KMS-11 (cell line): ENCODE measurements around the gene SCGB1A1.
"Not testable (repeated sequence)": the region's sequence is repeated elsewhere in the genome, so short reads cannot be mapped to it uniquely, and the experiment has no call there.

ENCODE experiments used
- H2AFZ ChIP-seq: fragments of 200-600 bp; sonication (generic); 2 replicates; pipeline ENCODE4 v1.6.1; 2016; ENCODE audit warnings: antibody characterized with exemption, mixed run types, low read depth
- H3K27ac ChIP-seq: fragments of 200-600 bp; sonication (generic); 2 replicates; pipeline ENCODE4 v1.6.1; 2016; ENCODE audit warnings: mild to moderate bottlenecking, mixed run types
- H3K27me3 ChIP-seq: fragments of 200-600 bp; sonication (generic); 2 replicates; pipeline ENCODE4 v1.6.1; 2017; ENCODE audit warnings: mild to moderate bottlenecking, low read depth, mixed run types, moderate library complexity; ENCODE audit not compliant: insufficient read depth
- H3K36me3 ChIP-seq: fragments of 200-600 bp; sonication (generic); 2 replicates; pipeline ENCODE4 v1.6.1; 2017; ENCODE audit warnings: mild to moderate bottlenecking, mixed run types; ENCODE audit not compliant: insufficient read depth
- H3K4me1 ChIP-seq: fragments of 200-600 bp; sonication (generic); 2 replicates; pipeline ENCODE4 v1.6.1; 2016; ENCODE audit warnings: mild to moderate bottlenecking, low read depth, mixed run types; ENCODE audit not compliant: poor library complexity, severe bottlenecking
- H3K4me2 ChIP-seq: fragments of 200-600 bp; sonication (generic); 2 replicates; pipeline ENCODE4 v1.7.0; 2016; ENCODE audit warnings: mild to moderate bottlenecking, mixed run types
- H3K4me3 ChIP-seq: fragments of 200-600 bp; sonication (generic); IDR thresholded peaks from 2 replicates; pipeline ENCODE4 v1.6.1; 2017; ENCODE audit warnings: low read depth, low read length, mixed read lengths; ENCODE audit not compliant: insufficient read depth
- H3K79me2 ChIP-seq: fragments of 200-600 bp; sonication (generic); 2 replicates; pipeline ENCODE4 v1.6.1; 2016; ENCODE audit warnings: low read depth, mixed run types; ENCODE audit not compliant: insufficient read depth
- H3K9ac ChIP-seq: fragments of 200-600 bp; sonication (generic); 2 replicates; pipeline ENCODE4 v1.6.1; 2016; ENCODE audit warnings: mild to moderate bottlenecking, mixed run types
- H4K20me1 ChIP-seq: fragments of 200-600 bp; sonication (generic); 2 replicates; pipeline ENCODE4 v1.6.1; 2016; ENCODE audit warnings: mild to moderate bottlenecking, mixed run types; ENCODE audit not compliant: insufficient read depth
- CTCF ChIP-seq: fragments of 200-600 bp; sonication (generic); conservative IDR thresholded peaks from 2 replicates; pipeline ENCODE4 v1.6.1; 2017; ENCODE audit warnings: low read depth, mild to moderate bottlenecking, antibody characterized with exemption, low read length, moderate library complexity, mixed read lengths

SCGB1A1 gene

GRCh38 chr11:62374801-62375200 is 44.0 kb upstream of the SCGB1A1 start:
- Histone ChIP-seq H4K20me1 (no peaks in the 10 kb centered on the region), H3K36me3 (no peaks in the 10 kb centered on the region), H3K4me1 (peaks cover 9% of the 10 kb centered on the region), H3K27ac (no peak overlapping the region), H2AFZ (no peak overlapping the region), H3K9ac (no peak overlapping the region), H3K4me3 (no peak overlapping the region), H3K27me3 (0 out of 2 replicates have a peak, but pooled peaks cover 5% of the 10 kb centered on the region), H3K4me2 (no peak overlapping the region), H3K79me2 (no peaks in the 10 kb centered on the region)
- TF ChIP-seq CTCF: no peak

GRCh38 chr11:62378459-62379063 is 40.3 kb upstream of the SCGB1A1 start:
- H4K20me1 ChIP-seq, H2AFZ ChIP-seq, H3K79me2 ChIP-seq, H3K9ac ChIP-seq, H3K27ac ChIP-seq, H3K36me3 ChIP-seq, H3K4me3 ChIP-seq, H3K27me3 ChIP-seq, H3K4me2 ChIP-seq: not testable (repeated sequence)
- peaks cover 10% of the 10 kb centered on the region for H3K4me1 ChIP-seq
- peak; percentile 53 for TF ChIP-seq CTCF

- not testable (repeated sequence) for H2AFZ ChIP-seq, H3K4me3 ChIP-seq, H3K4me2 ChIP-seq, H4K20me1 ChIP-seq, H3K9ac ChIP-seq, H3K27ac ChIP-seq, H3K36me3 ChIP-seq, H3K79me2 ChIP-seq
- H3K4me1 ChIP-seq: peaks cover 10% of the 10 kb centered on the region
- H3K27me3 ChIP-seq: peaks cover 11% of the 10 kb centered on the region; the same call in 1 of the 2 replicates
Observed at GRCh38 chr11:62379586-62379985, 39.2 kb upstream of the SCGB1A1 start.

- H3K27me3 ChIP-seq: peaks cover 11% of the 10 kb centered on the region; the same call in 1 of the 2 replicates
- H3K4me2 ChIP-seq: peak overlapping the region; percentile 21; the same call in 1 of the 2 replicates
- not testable (repeated sequence) for H3K4me3 ChIP-seq, H3K36me3 ChIP-seq, H2AFZ ChIP-seq, H3K79me2 ChIP-seq, H4K20me1 ChIP-seq, H3K9ac ChIP-seq, H3K27ac ChIP-seq
- peak; percentile 82 for TF ChIP-seq CTCF
- peaks cover 19% of the 10 kb centered on the region for H3K4me1 ChIP-seq
Observed at GRCh38 chr11:62380821-62381245, 38.0 kb upstream of the SCGB1A1 start.

- H3K4me2 ChIP-seq: no peak overlapping the region
- no peaks in the 10 kb centered on the region for H3K79me2 ChIP-seq
- H3K9ac ChIP-seq: no peak overlapping the region
- H3K27ac ChIP-seq: no peak overlapping the region
- no peak overlapping the region for H2AFZ ChIP-seq
- H4K20me1 ChIP-seq: no peaks in the 10 kb centered on the region
- no peak for TF ChIP-seq CTCF
- H3K4me1 ChIP-seq: peaks cover 47% of the 10 kb centered on the region
- no peaks in the 10 kb centered on the region for H3K36me3 ChIP-seq
- peaks cover 19% of the 10 kb centered on the region for H3K27me3 ChIP-seq
- H3K4me3 ChIP-seq: no peak overlapping the region
Observed at GRCh38 chr11:62383822-62384221, 35.0 kb upstream of the SCGB1A1 start.

- H3K79me2 ChIP-seq, H3K9ac ChIP-seq, H3K36me3 ChIP-seq, H4K20me1 ChIP-seq, H2AFZ ChIP-seq, H3K4me3 ChIP-seq: not testable (repeated sequence)
- Histone ChIP-seq H3K27ac (peak overlapping the region; percentile 11; the same call in 1 of the 2 replicates), H3K27me3 (peaks cover 20% of the 10 kb centered on the region), H3K4me2 (peak overlapping the region; percentile 64), H3K4me1 (peaks cover 43% of the 10 kb centered on the region)
Observed at GRCh38 chr11:62386083-62386482, 32.8 kb upstream of the SCGB1A1 start.
